CD4-positive, alpha-beta memory T cell (primary cell): ENCODE data around the gene GSK3A. TPM values are rescaled to one million over a fixed set of nuclear protein-coding genes. Genes with fewer than 3 reads are reported as not detected.
A peak's percentile ranks its signal among the peaks of the same experiment; 100 is the strongest.

ENCODE experiments used
- CTCF ChIA-PET: fragments of 350-600 bp; sonication (Branson Sonifier 250); formaldehyde crosslinking; loops from one replicate; lab custom pipeline; 2021; ENCODE audit warnings: inconsistent platforms; ENCODE audit not compliant: partially characterized antibody; lab: Charles Lee
- POLR2A ChIA-PET: fragments of 350-600 bp; sonication (Branson Sonifier 250); formaldehyde crosslinking; loops from one replicate; lab custom pipeline; 2021; ENCODE audit not compliant: partially characterized antibody; lab: Charles Lee
- DNase-seq, 5 donors: peaks; one replicate each; pipeline versions ENCODE4 v3.0.0 to v3.0.0-alpha.2; 2020 to 2022; ENCODE audit warnings: mixed read lengths in 1 of 5
- H3K27ac ChIP-seq: one replicate; pipeline ENCODE4 v1.7.0; 2013; ENCODE audit warnings: low read depth, low read length
- H3K27me3 ChIP-seq: 2 replicates; pipeline ENCODE4 v1.7.0; 2013; ENCODE audit warnings: mild to moderate bottlenecking, low read length, moderate library complexity; ENCODE audit not compliant: insufficient read depth
- H3K36me3 ChIP-seq: 2 replicates; pipeline ENCODE4 v1.7.0; 2013; ENCODE audit warnings: mild to moderate bottlenecking, low read length, moderate library complexity; ENCODE audit not compliant: insufficient read depth
- H3K4me1 ChIP-seq: 2 replicates; pipeline ENCODE4 v1.7.0; 2013; ENCODE audit warnings: mild to moderate bottlenecking, low read length, moderate library complexity; ENCODE audit not compliant: insufficient read depth
- H3K4me3 ChIP-seq, 2 donors: one replicate each; pipeline ENCODE4 v1.7.0; 2013; ENCODE audit warnings: low read length in 2 of 2, mild to moderate bottlenecking in 1 of 2
- H3K9me3 ChIP-seq, 2 donors: one replicate each; pipeline ENCODE4 v1.7.0; 2013; ENCODE audit warnings: low read length in 2 of 2, control low read depth in 1 of 2; ENCODE audit not compliant: control insufficient read depth in 1 of 2
- H3K27ac Mint-ChIP-seq, 7 donors: one replicate each; pipeline ENCODE4 v1.8.0; 2020 to 2021; ENCODE audit warnings: mixed read lengths in 7 of 7, mild to moderate bottlenecking in 6 of 7, inconsistent platforms in 3 of 7, moderate library complexity in 3 of 7
- H3K27me3 Mint-ChIP-seq, 2 donors: one replicate each; pipeline ENCODE4 v1.8.0; 2020 to 2021; ENCODE audit warnings: mixed read lengths in 2 of 2
- H3K36me3 Mint-ChIP-seq, 2 donors: one replicate each; pipeline ENCODE4 v1.8.0; 2020 to 2021; ENCODE audit warnings: mixed read lengths in 2 of 2, inconsistent platforms in 1 of 2, mild to moderate bottlenecking in 1 of 2
- H3K4me1 Mint-ChIP-seq, 4 donors: one replicate each; pipeline ENCODE4 v1.8.0; 2020 to 2021; ENCODE audit warnings: mixed read lengths in 4 of 4, mild to moderate bottlenecking in 1 of 4
- H3K4me3 Mint-ChIP-seq, 8 donors: one replicate each; pipeline ENCODE4 v1.8.0; 2020 to 2021; ENCODE audit warnings: mixed read lengths in 8 of 8, mild to moderate bottlenecking in 7 of 8, moderate library complexity in 6 of 8, inconsistent platforms in 3 of 8
- H3K9me3 Mint-ChIP-seq, 8 donors: one replicate each; pipeline ENCODE4 v1.8.0; 2020 to 2021; ENCODE audit warnings: mixed read lengths in 8 of 8, mild to moderate bottlenecking in 5 of 8, inconsistent platforms in 3 of 8, moderate library complexity in 1 of 8
- intact Hi-C: fragments of 100-400 bp; cut with micrococcal nuclease; formaldehyde crosslinking; loops from one replicate; pipeline ENCODE4 v1.15.1; 2023
- polyA plus RNA-seq, 2 donors: library from polyadenylated mRNA; unstranded; fragments of 300-500 nt; fragmentation: Illumina TruSeq; gene quantifications; one replicate each; pipeline ENCODE4 v1.2.3, GENCODE V29; 2021
- total RNA-seq, 2 experiments: library from RNA; stranded (reverse); gene quantifications; one replicate each; pipeline ENCODE4 v1.2.3, GENCODE V29; 2021

GSK3A gene
- total and polyA plus RNA-seq, 4 experiments from 2014 or later = 10.0 to 38.9 (median 30.0) TPM

- Mint-ChIP-seq H3K36me3 (peaks cover 0 to 14% of the 10 kb centered on the region in 2 donors), H3K27ac (peak overlapping the region in 2 of 7 donors; percentile 91 to 92), H3K27me3 (no peaks in the 10 kb centered on the region), H3K9me3 (no peaks in the 10 kb centered on the region), H3K4me1 (peaks cover 39 to 50% (median 45%) of the 10 kb centered on the region in 4 donors), H3K4me3 (peak overlapping the region; percentile 62 to 89 (median 76))
- H3K36me3 ChIP-seq = no peaks in the 10 kb centered on the region
- intact Hi-C loops = loop anchor here (5.0 kb wide), 2 partner anchors 84 to 116 kb away; no protein-coding TSS in a partner anchor
- POLR2A ChIA-PET = interaction anchor here (1.3 to 9.3 kb wide), 8 partner anchors 12 to 159 kb away, joined by 4 to 139 read pairs (median 8); partner anchors contain the start of genes CIC, DEDD2, ERF and GSK3A
- no peaks in the 10 kb centered on the region for H3K27me3 ChIP-seq
- H3K4me1 ChIP-seq = peaks cover 65% of the 10 kb centered on the region
- CTCF ChIA-PET = interaction anchor here (1.7 to 3.3 kb wide), 2 partner anchors 15 to 172 kb away, joined by 7 to 17 read pairs; no protein-coding TSS in a partner anchor
- H3K27ac ChIP-seq = peak overlapping the region; percentile 77
- peak in 4 of 5 donors; percentile 22 to 62 (median 30) for DNase-seq
- no peaks in the 10 kb centered on the region for H3K9me3 ChIP-seq
- H3K4me3 ChIP-seq = no peak overlapping the region
These were observed 38.9 kb upstream of the GSK3A start for GRCh38 chr19:42281146-42281826.

GRCh38 chr19:42280815-42281145 lies 38.4 kb upstream of the GSK3A start:
- Mint-ChIP-seq H3K27me3 (no peaks in the 10 kb centered on the region), H3K4me3 (peak overlapping the region in 7 of 8 donors; percentile 9 to 82 (median 66)), H3K36me3 (peaks cover 0 to 12% of the 10 kb centered on the region in 2 donors), H3K27ac (peak overlapping the region in 2 of 7 donors; percentile 31 to 51), H3K9me3 (no peaks in the 10 kb centered on the region), H3K4me1 (peaks cover 40 to 50% (median 45%) of the 10 kb centered on the region in 4 donors)
- DNase-seq = peak in 1 of 5 donors; percentile 8
- no peaks in the 10 kb centered on the region for H3K27me3 ChIP-seq
- H3K36me3 ChIP-seq = no peaks in the 10 kb centered on the region
- CTCF ChIA-PET = interaction anchor here (1.7 to 4.4 kb wide), 4 partner anchors 30 to 171 kb away, joined by 12 to 77 read pairs (median 18); partner anchors contain the start of genes GSK3A and POU2F2
- POLR2A ChIA-PET = interaction anchor here (1.2 to 9.3 kb wide), 8 partner anchors 11 to 81 kb away, joined by 4 to 139 read pairs (median 12); partner anchors contain the start of genes CIC, DEDD2, GSK3A and PAFAH1B3
- no peaks in the 10 kb centered on the region for H3K9me3 ChIP-seq
- peak overlapping the region in 1 of 2 donors; percentile 73 for H3K4me3 ChIP-seq
- intact Hi-C loops = loop anchor here (1.0 to 5.0 kb wide), 4 partner anchors 25 to 172 kb away; partner anchors contain the start of gene ERF
- peaks cover 65% of the 10 kb centered on the region for H3K4me1 ChIP-seq
- peak overlapping the region; percentile 77 for H3K27ac ChIP-seq

- no peaks in the 10 kb centered on the region for H3K27me3 ChIP-seq
- H3K4me1 ChIP-seq = peaks cover 60% of the 10 kb centered on the region
- Mint-ChIP-seq H3K4me3 (peak overlapping the region; percentile 88 to 94 (median 90)), H3K36me3 (peaks cover under 1 to 12% of the 10 kb centered on the region in 2 donors), H3K27ac (peak overlapping the region in 6 of 7 donors; percentile 94 to 97 (median 96)), H3K9me3 (no peaks in the 10 kb centered on the region), H3K4me1 (peaks cover 39 to 48% (median 43%) of the 10 kb centered on the region in 4 donors), H3K27me3 (no peaks in the 10 kb centered on the region)
- peak; percentile 82 to 87 (median 84) for DNase-seq
- CTCF ChIA-PET = interaction anchor here (0.8 to 4.4 kb wide), 23 partner anchors 8 to 178 kb away, joined by 3 to 77 read pairs (median 6); partner anchors contain the start of genes CIC, ERF, GSK3A and POU2F2
- peak overlapping the region; percentile 73 to 76 for H3K4me3 ChIP-seq
- no peaks in the 10 kb centered on the region for H3K9me3 ChIP-seq
- peak overlapping the region; percentile 77 for H3K27ac ChIP-seq
- intact Hi-C loops = loop anchor here (1.0 to 5.0 kb wide), 5 partner anchors 25 to 172 kb away; partner anchors contain the start of gene ERF
- POLR2A ChIA-PET = interaction anchor here (1.0 to 9.3 kb wide), 11 partner anchors 9 to 148 kb away, joined by 3 to 139 read pairs (median 10); partner anchors contain the start of genes CIC, GSK3A, PAFAH1B3 and POU2F2
- no peaks in the 10 kb centered on the region for H3K36me3 ChIP-seq
These were observed 37.8 kb upstream of the GSK3A start for GRCh38 chr19:42279902-42280814.

GRCh38 chr19:42279155-42279901 lies 36.9 kb upstream of the GSK3A start:
- H3K36me3 ChIP-seq = no peaks in the 10 kb centered on the region
- Mint-ChIP-seq H3K9me3 (no peaks in the 10 kb centered on the region), H3K27ac (peak overlapping the region in 6 of 7 donors; percentile 94 to 97 (median 96)), H3K4me1 (peaks cover 40 to 48% (median 44%) of the 10 kb centered on the region in 4 donors), H3K4me3 (peak overlapping the region; percentile 88 to 94 (median 90)), H3K27me3 (no peaks in the 10 kb centered on the region), H3K36me3 (peaks cover 6 to 14% of the 10 kb centered on the region in 2 donors)
- H3K9me3 ChIP-seq = no peaks in the 10 kb centered on the region
- H3K27ac ChIP-seq = peak overlapping the region; percentile 77
- peak in 1 of 5 donors; percentile 24 for DNase-seq
- CTCF ChIA-PET = interaction anchor here (0.8 to 4.4 kb wide), 23 partner anchors 9 to 177 kb away, joined by 3 to 77 read pairs (median 6); partner anchors contain the start of genes CIC, ERF, GSK3A and POU2F2
- intact Hi-C loops = loop anchor here (1.0 kb wide), 1 partner anchor 35 kb away; no protein-coding TSS in a partner anchor
- peak overlapping the region; percentile 73 to 76 for H3K4me3 ChIP-seq
- POLR2A ChIA-PET = interaction anchor here (1.0 to 9.3 kb wide), 11 partner anchors 9 to 147 kb away, joined by 3 to 139 read pairs (median 10); partner anchors contain the start of genes CIC, GSK3A, PAFAH1B3 and POU2F2
- peaks cover 59% of the 10 kb centered on the region for H3K4me1 ChIP-seq
- H3K27me3 ChIP-seq = no peaks in the 10 kb centered on the region

GRCh38 chr19:42278452-42279154 lies 36.2 kb upstream of the GSK3A start:
- intact Hi-C loops = loop anchor here (1.0 kb wide), 1 partner anchor 34 kb away; no protein-coding TSS in a partner anchor
- H3K4me3 ChIP-seq = no peak overlapping the region
- Mint-ChIP-seq H3K36me3 (peaks cover 6 to 14% of the 10 kb centered on the region in 2 donors), H3K9me3 (no peaks in the 10 kb centered on the region), H3K27me3 (no peaks in the 10 kb centered on the region), H3K27ac (peak overlapping the region in 6 of 7 donors; percentile 78 to 97 (median 95)), H3K4me1 (peaks cover 40 to 48% (median 44%) of the 10 kb centered on the region in 4 donors), H3K4me3 (peak overlapping the region in 7 of 8 donors; percentile 88 to 94 (median 91))
- DNase-seq = no peak
- peak overlapping the region; percentile 31 for H3K27ac ChIP-seq
- peaks cover 59% of the 10 kb centered on the region for H3K4me1 ChIP-seq
- CTCF ChIA-PET = interaction anchor here (0.8 to 4.4 kb wide), 18 partner anchors 9 to 176 kb away, joined by 3 to 77 read pairs (median 6); partner anchors contain the start of genes CIC, ERF, GSK3A and POU2F2
- H3K9me3 ChIP-seq = no peaks in the 10 kb centered on the region
- H3K36me3 ChIP-seq = peaks cover 5% of the 10 kb centered on the region
- POLR2A ChIA-PET = interaction anchor here (1.6 to 9.3 kb wide), 5 partner anchors 9 to 146 kb away, joined by 3 to 139 read pairs (median 14); partner anchors contain the start of genes CIC, GSK3A and POU2F2
- no peaks in the 10 kb centered on the region for H3K27me3 ChIP-seq
